ENCODE data around the gene PRKAG2.

Gene PRKAG2

DNA sequence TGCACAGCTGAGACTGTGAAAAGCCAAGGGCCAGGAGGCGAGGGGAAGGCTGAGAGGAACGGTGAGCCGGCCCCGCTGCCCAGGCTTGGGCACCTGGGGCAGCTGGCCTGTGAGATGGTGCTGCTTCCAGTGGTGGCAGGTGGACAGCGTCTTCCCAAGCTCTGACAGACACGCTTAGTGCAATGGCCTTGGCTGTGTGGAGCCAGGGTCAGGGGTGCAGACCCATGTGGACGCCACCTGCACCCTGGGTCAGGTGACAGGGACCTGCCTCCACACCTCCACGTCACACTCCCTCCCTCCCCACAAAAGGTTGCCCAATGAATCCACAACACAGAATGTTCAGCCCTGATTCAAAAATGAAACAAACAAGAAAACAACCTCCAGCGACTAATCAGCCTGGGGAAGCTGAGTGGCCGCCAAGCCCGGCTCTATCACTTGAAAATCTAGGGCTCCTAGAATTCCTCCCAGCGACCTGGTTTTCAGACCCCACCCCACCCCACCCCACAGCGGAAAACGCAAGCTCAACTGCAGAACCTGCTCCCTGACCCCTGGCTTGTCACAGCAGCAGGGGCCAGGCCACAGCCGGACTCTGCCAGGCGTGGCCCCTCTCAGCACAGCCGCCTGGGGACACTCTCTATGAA lies 54.3 kb downstream of the PRKAG2 start:
- TF ChIP-seq, protein P1, sequence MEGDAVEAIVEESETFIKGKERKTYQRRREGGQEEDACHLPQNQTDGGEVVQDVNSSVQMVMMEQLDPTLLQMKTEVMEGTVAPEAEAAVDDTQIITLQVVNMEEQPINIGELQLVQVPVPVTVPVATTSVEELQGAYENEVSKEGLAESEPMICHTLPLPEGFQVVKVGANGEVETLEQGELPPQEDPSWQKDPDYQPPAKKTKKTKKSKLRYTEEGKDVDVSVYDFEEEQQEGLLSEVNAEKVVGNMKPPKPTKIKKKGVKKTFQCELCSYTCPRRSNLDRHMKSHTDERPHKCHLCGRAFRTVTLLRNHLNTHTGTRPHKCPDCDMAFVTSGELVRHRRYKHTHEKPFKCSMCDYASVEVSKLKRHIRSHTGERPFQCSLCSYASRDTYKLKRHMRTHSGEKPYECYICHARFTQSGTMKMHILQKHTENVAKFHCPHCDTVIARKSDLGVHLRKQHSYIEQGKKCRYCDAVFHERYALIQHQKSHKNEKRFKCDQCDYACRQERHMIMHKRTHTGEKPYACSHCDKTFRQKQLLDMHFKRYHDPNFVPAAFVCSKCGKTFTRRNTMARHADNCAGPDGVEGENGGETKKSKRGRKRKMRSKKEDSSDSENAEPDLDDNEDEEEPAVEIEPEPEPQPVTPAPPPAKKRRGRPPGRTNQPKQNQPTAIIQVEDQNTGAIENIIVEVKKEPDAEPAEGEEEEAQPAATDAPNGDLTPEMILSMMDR (IDR thresholded peaks at IDR 0.05; ENCODE audit: low read depth, low read length), result no peak
- TF ChIP-seq, protein P2, sequence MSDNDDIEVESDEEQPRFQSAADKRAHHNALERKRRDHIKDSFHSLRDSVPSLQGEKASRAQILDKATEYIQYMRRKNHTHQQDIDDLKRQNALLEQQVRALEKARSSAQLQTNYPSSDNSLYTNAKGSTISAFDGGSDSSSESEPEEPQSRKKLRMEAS (IDR thresholded peaks at IDR 0.05; ENCODE audit: low read depth, low read length), result no peak
- no peak for TF ChIP-seq MYC (IDR thresholded peaks at IDR 0.05; ENCODE audit: low read depth, low read length)
- TF ChIP-seq POLR2A (IDR thresholded peaks at IDR 0.05; ENCODE audit: extremely low read depth, insufficient read length), result no peak
- DNase-seq (ENCODE audit: low read depth), result no peak
- H3K4me3 ChIP-seq (ENCODE audit: low read depth, low read length), result no peak overlapping the region

DNA sequence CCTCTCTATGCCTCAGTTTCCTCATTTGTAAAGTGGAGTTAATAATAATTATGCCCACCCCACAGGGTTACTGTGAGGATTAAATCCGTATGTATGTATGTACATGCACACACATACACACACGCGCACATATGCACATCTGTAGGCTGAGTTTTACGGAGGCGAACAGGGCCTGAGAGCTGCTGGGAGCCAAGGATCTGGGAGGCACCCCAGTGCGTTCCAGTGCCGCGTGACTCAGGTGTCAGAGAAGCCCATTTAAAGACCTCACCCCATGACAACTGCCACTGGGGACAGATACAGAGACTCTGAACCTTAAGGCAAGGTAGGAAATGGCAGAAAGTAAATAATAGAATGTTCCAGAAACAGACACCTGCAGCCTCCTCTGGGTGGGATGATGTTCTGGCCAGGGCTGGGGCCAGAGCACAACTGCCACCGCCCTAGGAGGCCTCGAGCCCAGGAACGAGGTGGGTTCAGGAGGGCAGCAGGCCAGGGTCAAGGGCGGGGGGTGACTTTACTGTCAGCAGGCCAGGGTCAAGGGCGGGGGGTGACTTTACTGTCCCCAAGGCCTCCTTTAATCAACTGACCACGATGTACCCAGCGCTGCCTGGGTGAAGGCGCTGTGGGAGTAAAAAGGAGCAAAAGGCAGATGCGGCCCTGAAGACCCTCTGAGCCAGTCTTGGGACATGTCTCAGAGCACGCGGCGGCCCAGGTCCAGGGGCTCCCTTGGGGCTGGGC lies 54.9 kb downstream of the PRKAG2 start:
- TF ChIP-seq POLR2A (IDR thresholded peaks at IDR 0.05; ENCODE audit: extremely low read depth, insufficient read length) (no peak), MYC (IDR thresholded peaks at IDR 0.05; ENCODE audit: low read depth, low read length) (no peak)
- TF ChIP-seq, protein P1 (IDR thresholded peaks at IDR 0.05; ENCODE audit: low read depth, low read length), result no peak
- TF ChIP-seq, protein P2 (IDR thresholded peaks at IDR 0.05; ENCODE audit: low read depth, low read length), result no peak
- H3K4me3 ChIP-seq (ENCODE audit: low read depth, low read length), result no peak overlapping the region
- no peak for DNase-seq (ENCODE audit: low read depth)

DNA sequence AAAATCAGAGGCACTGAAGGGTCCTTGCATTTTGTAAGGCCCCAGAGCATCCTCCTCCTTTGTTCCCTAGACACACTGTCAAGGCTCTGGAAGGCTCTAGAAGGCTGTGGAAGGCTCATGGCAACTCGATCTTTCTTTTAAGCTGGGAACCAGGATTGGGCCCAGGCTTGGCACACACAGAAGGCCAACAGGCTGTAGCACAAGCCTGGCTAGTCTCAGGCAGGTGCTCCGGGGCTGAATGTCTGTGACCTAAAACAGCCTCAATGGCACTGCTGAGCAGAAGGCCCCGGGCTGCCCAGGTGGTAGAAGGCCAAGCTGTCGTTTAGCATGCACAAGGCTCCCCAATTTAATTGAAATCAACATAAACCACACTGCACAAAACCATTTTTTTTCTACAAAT lies 55.7 kb downstream of the PRKAG2 start:
- no peak for DNase-seq (ENCODE audit: low read depth)
- TF ChIP-seq, protein P2 (IDR thresholded peaks at IDR 0.05; ENCODE audit: low read depth, low read length), result no peak
- TF ChIP-seq, protein P1 (IDR thresholded peaks at IDR 0.05; ENCODE audit: low read depth, low read length), result no peak
- no peak overlapping the region for H3K4me3 ChIP-seq (ENCODE audit: low read depth, low read length)

DNA sequence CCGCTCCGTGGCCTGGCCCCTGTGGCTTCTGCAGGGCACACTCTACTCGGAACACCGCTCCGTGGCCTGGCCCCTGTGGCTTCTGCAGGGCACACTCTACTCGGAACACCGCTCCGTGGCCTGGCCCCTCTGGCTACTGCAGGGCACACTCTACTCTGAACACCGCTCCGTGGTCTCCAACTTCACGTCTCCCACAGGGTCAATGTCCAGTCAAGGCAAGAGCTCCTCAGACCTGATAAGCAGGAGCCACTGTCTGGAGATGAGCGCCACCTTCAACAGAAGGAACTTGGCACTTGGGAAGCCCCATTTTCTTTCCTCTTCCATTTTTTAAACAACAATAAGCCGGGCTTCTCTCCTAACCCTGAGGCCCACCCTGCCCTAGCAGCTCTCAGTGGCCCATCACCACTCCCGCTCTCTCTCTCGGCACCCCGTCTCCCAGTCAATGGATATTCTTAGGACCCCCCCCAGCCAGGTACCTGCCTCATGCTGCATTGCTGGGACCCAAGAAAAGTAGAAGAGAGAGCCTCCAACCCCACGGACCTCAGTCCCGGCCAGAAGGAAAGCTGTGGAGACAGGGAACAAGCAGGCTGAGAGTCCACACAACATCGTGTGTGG lies 56.3 kb downstream of the PRKAG2 start:
- no peak overlapping the region for H3K4me3 ChIP-seq (ENCODE audit: low read depth, low read length)
- DNase-seq (ENCODE audit: low read depth), result no peak
- TF ChIP-seq, protein P2 (IDR thresholded peaks at IDR 0.05; ENCODE audit: low read depth, low read length), result no peak
- TF ChIP-seq, protein P1 (IDR thresholded peaks at IDR 0.05; ENCODE audit: low read depth, low read length), result no peak
- no peak for TF ChIP-seq MYC (IDR thresholded peaks at IDR 0.05; ENCODE audit: low read depth, low read length)
- TF ChIP-seq POLR2A (IDR thresholded peaks at IDR 0.05; ENCODE audit: extremely low read depth, insufficient read length), result no peak

DNA sequence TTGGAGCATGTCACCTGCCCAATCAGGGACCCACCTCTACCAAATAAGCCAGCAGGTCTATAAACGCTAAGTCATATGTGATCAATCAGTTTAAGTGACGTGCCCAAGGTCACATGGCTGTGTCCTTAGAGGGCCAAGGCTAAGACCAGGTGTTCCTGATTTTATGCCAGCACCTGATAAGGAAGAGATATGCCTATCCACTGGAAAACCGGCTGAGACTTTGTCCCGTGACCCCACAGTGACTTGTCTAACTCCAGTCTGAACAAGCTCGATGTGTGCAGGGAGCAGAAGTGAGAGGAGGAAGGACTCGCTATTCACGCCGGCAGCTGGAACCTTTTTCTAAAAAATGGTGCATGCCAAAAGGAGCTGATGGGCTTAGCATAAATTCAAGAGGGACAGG lies 57.0 kb downstream of the PRKAG2 start:
- TF ChIP-seq POLR2A (IDR thresholded peaks at IDR 0.05; ENCODE audit: extremely low read depth, insufficient read length) (no peak), MYC (IDR thresholded peaks at IDR 0.05; ENCODE audit: low read depth, low read length) (no peak)
- TF ChIP-seq, protein P2 (IDR thresholded peaks at IDR 0.05; ENCODE audit: low read depth, low read length), result no peak
- TF ChIP-seq, protein P1 (IDR thresholded peaks at IDR 0.05; ENCODE audit: low read depth, low read length), result no peak
- no peak for DNase-seq (ENCODE audit: low read depth)
- H3K4me3 ChIP-seq (ENCODE audit: low read depth, low read length), result no peak overlapping the region

Measured in NB4 (cell line).